ENCODE results near the gene ZNF35.

Gene ZNF35

DNA sequence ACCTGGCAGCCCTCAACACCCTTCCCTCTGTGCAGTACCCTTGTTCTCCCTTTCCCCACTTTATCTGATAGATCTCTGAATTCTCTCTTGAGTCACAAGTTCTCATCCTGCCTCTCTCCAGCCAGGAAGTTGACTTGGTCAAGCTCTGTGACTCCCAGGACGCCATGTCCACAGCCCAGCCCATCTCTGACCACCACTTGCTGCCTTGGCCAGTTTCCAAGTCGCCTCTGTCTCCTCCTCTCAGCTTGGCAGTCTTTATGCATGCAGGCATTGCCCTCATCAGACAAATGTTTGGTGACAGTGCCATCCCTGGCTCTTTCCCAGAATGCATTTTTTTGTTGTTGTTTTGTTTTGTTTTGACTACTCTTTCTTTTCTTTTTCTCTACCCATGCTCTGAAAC is 25.7 kb downstream of the ZNF35 start:
- H3K4me3 ChIP-seq = no peak overlapping the region
- intact Hi-C loops (cut with DNase I; ENCODE audit: low total_unique reads) = no loop called here
- no peak overlapping the region for H3K27ac ChIP-seq
- DNase-seq = no peak
- no peak for TF ChIP-seq CTCF (IDR thresholded peaks at IDR 0.05)
- H3K27me3 ChIP-seq = no peaks in the 10 kb centered on the region
- no peaks in the 10 kb centered on the region for H3K4me1 ChIP-seq
- H3K36me3 ChIP-seq = peaks cover 0 to 4% (median 0%) of the 10 kb centered on the region in 3 donors
- H3K9me3 ChIP-seq = peaks cover under 1 to 56% (median 15%) of the 10 kb centered on the region in 3 donors

- Histone ChIP-seq H3K4me1 (no peaks in the 10 kb centered on the region), H3K36me3 (peaks cover 3 to 20% (median 11%) of the 10 kb centered on the region in 3 donors), H3K27ac (no peak overlapping the region), H3K9me3 (peaks cover 6 to 85% (median 23%) of the 10 kb centered on the region in 3 donors), H3K4me3 (no peak overlapping the region), H3K27me3 (no peaks in the 10 kb centered on the region)
- intact Hi-C loops (cut with DNase I; ENCODE audit: low total_unique reads) = no loop called here
- DNase-seq = no peak
- TF ChIP-seq CTCF (IDR thresholded peaks at IDR 0.05) = no peak
Measured at GRCh38 chr3:44678480-44679116, 30.1 kb downstream of the ZNF35 start.

- peaks cover 6 to 76% (median 20%) of the 10 kb centered on the region in 3 donors for H3K9me3 ChIP-seq
- H3K36me3 ChIP-seq = peaks cover 11 to 25% (median 11%) of the 10 kb centered on the region in 3 donors
- no peaks in the 10 kb centered on the region for H3K27me3 ChIP-seq
- no peak overlapping the region for H3K4me3 ChIP-seq
- no peak for TF ChIP-seq CTCF (IDR thresholded peaks at IDR 0.05)
- DNase-seq = no peak
- H3K4me1 ChIP-seq = peaks cover 0 to 12% (median 2%) of the 10 kb centered on the region in 4 donors
- intact Hi-C loops (cut with DNase I; ENCODE audit: low total_unique reads) = no loop called here
- H3K27ac ChIP-seq = no peak overlapping the region
Measured at GRCh38 chr3:44680921-44681455, 32.5 kb downstream of the ZNF35 start.

GRCh38 chr3:44682182-44682896 is 33.8 kb downstream of the ZNF35 start:
- intact Hi-C loops (cut with DNase I; ENCODE audit: low total_unique reads) = no loop called here

More at GRCh38 chr3:44682182-44682896, 33.8 kb downstream of the ZNF35 start:
- no peak overlapping the region for H3K27ac ChIP-seq
- H3K27me3 ChIP-seq = no peaks in the 10 kb centered on the region
- H3K9me3 ChIP-seq = peaks cover 6 to 63% (median 16%) of the 10 kb centered on the region in 3 donors
- peaks cover 0 to 15% (median 2%) of the 10 kb centered on the region in 4 donors for H3K4me1 ChIP-seq
- DNase-seq = no peak
- no peak for TF ChIP-seq CTCF (IDR thresholded peaks at IDR 0.05)
- no peak overlapping the region for H3K4me3 ChIP-seq
- peaks cover 11 to 21% (median 11%) of the 10 kb centered on the region in 3 donors for H3K36me3 ChIP-seq

Data from tibial artery (tissue), 4 donors.